RWPE2 (cell line): Measurements from ENCODE around the gene IL32.
"Not testable (repeated sequence)": the region's sequence is repeated elsewhere in the genome, so short reads cannot be mapped to it uniquely, and the experiment has no call there.

Experiments
- ATAC-seq: fragments of 200-7000 bp; cut with Tn5 transposase; 3 replicates; pipeline ENCODE4 v1.9.1; 2021; ENCODE audit warnings: low read depth
- DNase-seq: peaks from one replicate; pipeline ENCODE4 v3.0.0-alpha.2; 2020; ENCODE audit warnings: low spot score
- H3K27ac ChIP-seq: fragments of 450-650 bp; 2 replicates; pipeline ENCODE4 v1.5.1; 2017; ENCODE audit warnings: mild to moderate bottlenecking; ENCODE audit not compliant: poor library complexity, severe bottlenecking
- H3K27me3 ChIP-seq: fragments of 250-450 bp; sonication (Bioruptor Pico); 2 replicates; pipeline ENCODE4 v1.5.1; 2021; ENCODE audit warnings: mild to moderate bottlenecking, moderate library complexity; ENCODE audit not compliant: insufficient read depth, poor library complexity, severe bottlenecking
- H3K36me3 ChIP-seq: fragments of 250-450 bp; sonication (Bioruptor Pico); 2 replicates; pipeline ENCODE4 v1.5.1; 2020; ENCODE audit warnings: low read depth, mild to moderate bottlenecking, moderate library complexity
- H3K4me1 ChIP-seq: fragments of 250-450 bp; sonication (Bioruptor Pico); 2 replicates; pipeline ENCODE4 v1.5.1; 2021; ENCODE audit warnings: mild to moderate bottlenecking, moderate library complexity; ENCODE audit not compliant: insufficient read depth, poor library complexity, severe bottlenecking
- H3K4me3 ChIP-seq: fragments of 250-450 bp; sonication (Bioruptor Pico); 2 replicates; pipeline ENCODE4 v1.5.1; 2021; ENCODE audit warnings: mild to moderate bottlenecking, moderate library complexity; ENCODE audit not compliant: severe bottlenecking
- H3K9me3 ChIP-seq: fragments of 250-450 bp; sonication (Bioruptor Pico); 2 replicates; pipeline ENCODE4 v1.5.1; 2021; ENCODE audit warnings: mild to moderate bottlenecking, moderate library complexity; ENCODE audit not compliant: severe bottlenecking
- TF ChIP-seq, protein P1 (sequence below): fragments of 450-650 bp; IDR thresholded peaks from one replicate; pipeline ENCODE4 v1.5.1; 2017; ENCODE audit warnings: mild to moderate bottlenecking, moderate library complexity; ENCODE audit not compliant: poor library complexity, severe bottlenecking

The IL32 gene

DNA sequence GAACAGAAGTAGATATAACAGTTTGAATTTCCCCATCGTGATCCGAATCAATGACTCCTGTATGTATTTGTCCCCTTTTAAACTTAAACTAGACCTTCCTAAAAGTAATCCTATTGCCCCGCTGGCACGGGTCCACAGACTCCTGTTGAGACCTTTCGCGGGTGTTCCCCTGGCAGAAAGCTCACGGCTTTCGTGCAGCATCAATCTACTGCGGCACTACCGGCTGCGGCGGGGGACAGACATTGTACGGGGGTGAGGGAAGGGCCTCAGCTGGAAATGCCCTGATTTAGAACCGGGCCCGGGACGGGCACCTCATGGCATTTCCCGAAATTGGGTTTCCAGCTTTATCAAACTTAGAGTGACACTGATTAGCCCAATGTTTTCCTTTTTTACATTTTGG is 14.6 kb downstream of the IL32 start:
- Histone ChIP-seq H3K36me3 (no peaks in the 10 kb centered on the region), H3K9me3 (no peaks in the 10 kb centered on the region), H3K4me3 (no peak overlapping the region), H3K4me1 (no peaks in the 10 kb centered on the region), H3K27ac (no peak overlapping the region), H3K27me3 (peaks cover 13% of the 10 kb centered on the region)
- TF ChIP-seq, protein P1, sequence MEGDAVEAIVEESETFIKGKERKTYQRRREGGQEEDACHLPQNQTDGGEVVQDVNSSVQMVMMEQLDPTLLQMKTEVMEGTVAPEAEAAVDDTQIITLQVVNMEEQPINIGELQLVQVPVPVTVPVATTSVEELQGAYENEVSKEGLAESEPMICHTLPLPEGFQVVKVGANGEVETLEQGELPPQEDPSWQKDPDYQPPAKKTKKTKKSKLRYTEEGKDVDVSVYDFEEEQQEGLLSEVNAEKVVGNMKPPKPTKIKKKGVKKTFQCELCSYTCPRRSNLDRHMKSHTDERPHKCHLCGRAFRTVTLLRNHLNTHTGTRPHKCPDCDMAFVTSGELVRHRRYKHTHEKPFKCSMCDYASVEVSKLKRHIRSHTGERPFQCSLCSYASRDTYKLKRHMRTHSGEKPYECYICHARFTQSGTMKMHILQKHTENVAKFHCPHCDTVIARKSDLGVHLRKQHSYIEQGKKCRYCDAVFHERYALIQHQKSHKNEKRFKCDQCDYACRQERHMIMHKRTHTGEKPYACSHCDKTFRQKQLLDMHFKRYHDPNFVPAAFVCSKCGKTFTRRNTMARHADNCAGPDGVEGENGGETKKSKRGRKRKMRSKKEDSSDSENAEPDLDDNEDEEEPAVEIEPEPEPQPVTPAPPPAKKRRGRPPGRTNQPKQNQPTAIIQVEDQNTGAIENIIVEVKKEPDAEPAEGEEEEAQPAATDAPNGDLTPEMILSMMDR: no peak
- ATAC-seq: no peak
- DNase-seq: no peak

DNA sequence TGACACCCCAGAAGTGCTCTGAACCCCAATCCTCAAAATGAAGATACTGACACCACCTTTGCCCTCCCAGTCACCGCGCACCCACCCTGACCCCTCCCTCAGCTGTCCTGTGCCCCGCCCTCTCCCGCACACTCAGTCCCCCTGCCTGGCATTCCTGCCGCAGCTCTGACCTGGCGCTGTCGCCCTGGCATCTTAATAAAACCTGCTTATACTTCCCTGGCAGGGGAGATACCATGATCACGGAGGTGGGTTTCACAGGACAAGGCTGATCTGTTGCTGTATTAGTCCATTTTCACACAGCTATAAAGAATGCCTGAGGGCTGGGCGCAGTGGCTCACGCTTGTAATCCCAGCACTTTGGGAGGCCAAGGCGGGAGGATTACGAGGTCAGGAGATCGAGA is 16.5 kb downstream of the IL32 start:
- not testable (repeated sequence) for H3K4me3 ChIP-seq, H3K4me1 ChIP-seq, H3K9me3 ChIP-seq, DNase-seq, ATAC-seq, H3K27ac ChIP-seq, H3K27me3 ChIP-seq, H3K36me3 ChIP-seq

DNA sequence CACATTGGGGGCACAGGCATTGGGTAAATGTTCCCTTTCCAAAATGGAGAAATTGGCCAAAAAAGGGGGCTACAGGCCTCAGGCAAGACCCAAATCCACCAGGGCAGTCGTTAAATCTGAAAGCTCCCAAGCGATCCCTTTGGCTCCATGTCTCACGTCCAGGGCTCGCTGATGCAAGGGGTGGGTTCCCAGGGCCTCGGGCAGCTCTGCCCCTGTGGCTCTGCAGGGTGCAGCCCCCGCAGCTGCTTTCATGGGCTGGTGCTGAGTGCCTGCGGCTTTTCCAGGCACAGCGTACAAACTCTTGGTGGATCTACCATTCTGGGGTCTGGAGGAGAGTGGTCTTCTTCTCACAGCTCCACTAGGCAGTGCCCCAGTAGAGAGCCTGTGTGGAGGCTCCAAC is 18.0 kb downstream of the IL32 start:
- not testable (repeated sequence) for H3K27ac ChIP-seq, H3K4me1 ChIP-seq, H3K9me3 ChIP-seq, ATAC-seq, H3K4me3 ChIP-seq, H3K36me3 ChIP-seq, H3K27me3 ChIP-seq, DNase-seq

DNA sequence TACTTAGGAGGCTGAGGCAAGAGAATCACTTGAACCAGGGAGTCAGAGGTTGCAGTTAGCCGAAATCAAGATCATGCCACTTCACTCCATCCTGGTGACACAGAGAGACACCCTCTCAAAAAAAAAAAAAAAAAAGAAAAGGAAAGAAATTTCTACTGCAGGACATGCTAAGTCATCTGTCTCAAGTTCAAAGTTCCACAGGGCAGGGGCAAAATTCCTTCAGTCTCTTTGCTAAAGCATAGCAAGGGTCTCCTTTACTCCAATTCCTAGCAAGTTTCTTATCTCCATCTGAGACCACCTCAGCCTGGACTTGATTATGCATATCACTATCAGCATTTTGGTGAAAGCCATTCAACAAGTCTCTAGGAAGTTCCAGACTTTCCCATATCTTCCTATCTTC is 19.1 kb downstream of the IL32 start:
- Histone ChIP-seq H3K36me3 (no peaks in the 10 kb centered on the region), H3K4me1 (no peaks in the 10 kb centered on the region), H3K4me3 (no peak overlapping the region), H3K27ac (no peak overlapping the region), H3K27me3 (peaks cover 6% of the 10 kb centered on the region), H3K9me3 (no peaks in the 10 kb centered on the region)
- DNase-seq: no peak
- TF ChIP-seq, protein P1: no peak
- no peak for ATAC-seq

DNA sequence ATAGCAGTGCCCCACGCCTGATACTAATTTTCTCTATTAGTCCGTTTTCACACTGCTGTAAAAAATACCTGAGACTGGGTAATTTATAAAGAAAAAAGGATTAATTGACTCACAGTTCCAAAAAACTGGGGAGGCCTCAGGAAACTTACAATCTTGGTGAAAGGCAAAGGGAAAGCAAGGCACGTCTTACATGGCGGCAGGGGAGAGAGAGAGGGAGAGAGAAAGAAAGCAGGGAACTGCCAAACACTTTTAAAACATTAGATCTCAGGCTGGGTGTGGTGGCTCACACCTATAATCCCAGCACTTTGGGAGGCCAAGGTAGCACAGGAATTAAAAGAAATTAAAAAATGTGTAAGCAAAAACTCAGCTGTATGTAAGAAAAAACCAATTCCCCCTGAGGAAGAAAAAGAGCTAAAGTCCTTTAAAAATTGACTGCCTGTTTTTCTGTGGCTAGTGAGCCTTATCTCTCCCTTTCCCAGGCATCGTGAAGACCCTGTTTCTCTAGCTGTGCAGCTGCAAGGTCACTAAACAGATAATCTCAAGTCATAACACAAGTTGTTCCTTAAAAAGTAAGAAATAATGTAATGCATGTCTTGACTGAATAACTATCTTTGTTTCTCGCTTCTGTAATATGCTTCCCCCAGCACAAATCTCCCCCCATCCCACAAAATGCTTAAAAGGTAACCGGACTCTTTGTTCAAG is 19.7 kb downstream of the IL32 start:
- H3K9me3 ChIP-seq: no peaks in the 10 kb centered on the region
- no peak overlapping the region for H3K4me3 ChIP-seq
- TF ChIP-seq, protein P1: no peak
- H3K27me3 ChIP-seq: no peaks in the 10 kb centered on the region
- H3K27ac ChIP-seq: no peak overlapping the region
- no peak for ATAC-seq
- H3K36me3 ChIP-seq: no peaks in the 10 kb centered on the region
- no peaks in the 10 kb centered on the region for H3K4me1 ChIP-seq
- DNase-seq: no peak

DNA sequence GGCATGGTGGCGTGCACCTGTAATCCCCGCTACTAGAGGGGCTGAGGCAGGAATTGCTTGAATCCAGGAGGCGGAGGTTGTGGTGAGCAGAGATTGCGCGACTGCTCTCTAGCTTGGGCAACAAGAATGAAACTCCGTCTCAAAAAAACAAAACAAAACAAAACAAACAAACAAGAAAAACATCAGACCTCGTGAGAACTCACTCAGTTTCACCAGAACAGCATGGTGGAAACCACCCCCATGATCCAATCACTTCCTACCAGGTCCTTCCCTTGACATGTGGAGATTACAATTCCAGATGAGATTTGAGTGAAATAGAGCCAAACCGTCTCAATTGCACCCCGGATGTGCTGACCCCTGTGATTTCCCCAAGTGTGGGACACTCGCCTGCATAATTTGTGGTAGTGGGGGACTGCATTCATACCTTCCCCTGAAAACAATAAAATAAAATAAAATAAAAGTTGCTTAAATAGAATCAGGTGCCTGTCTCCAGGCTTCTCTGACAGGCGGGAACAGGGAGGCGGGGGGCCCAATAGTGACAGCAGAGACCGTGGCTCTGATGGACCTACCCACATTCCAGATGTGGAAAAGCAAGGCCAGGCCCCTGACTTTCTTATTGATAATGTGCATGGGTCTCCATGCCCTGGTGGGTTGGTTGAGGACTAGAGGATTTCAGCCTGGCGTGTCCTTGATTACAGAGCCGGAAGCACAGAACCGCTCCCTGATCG is 20.6 kb downstream of the IL32 start:
- Histone ChIP-seq H3K4me3 (no peak overlapping the region), H3K36me3 (no peaks in the 10 kb centered on the region), H3K9me3 (no peaks in the 10 kb centered on the region), H3K27ac (no peak overlapping the region), H3K4me1 (no peaks in the 10 kb centered on the region), H3K27me3 (no peaks in the 10 kb centered on the region)
- ATAC-seq: no peak
- TF ChIP-seq, protein P1: no peak
- peak; percentile 37 for DNase-seq
